Lower leg skin (tissue), 4 donors: ENCODE data around the gene GTPBP3. TPM values are rescaled to one million over a fixed set of nuclear protein-coding genes. Genes with fewer than 3 reads are reported as not detected.
A peak's percentile ranks its signal among the peaks of the same experiment; 100 is the strongest.

Experiments
- DNase-seq, 2 donors: peaks; one replicate each; pipeline ENCODE4 v3.0.0-alpha.2; 2019; ENCODE audit warnings: low spot score in 2 of 2
- H3K4me3 ChIP-seq: fragments of 200-600 bp; sonication (generic); 2 replicates; pipeline ENCODE4 v1.5.1; 2017; ENCODE audit warnings: mild to moderate bottlenecking, low read depth; ENCODE audit not compliant: poor library complexity, severe bottlenecking
- POLR2A ChIP-seq, 2 donors: fragments of 450-650 bp; IDR thresholded peaks; one replicate each; pipeline ENCODE4 v1.6.1; 2016 to 2017; ENCODE audit warnings: antibody characterized with exemption in 2 of 2, mild to moderate bottlenecking in 1 of 2, moderate library complexity in 1 of 2
- WGBS, 2 donors: methylation state at CpG; one replicate each; pipeline ENCODE4 v1.1.5; 2018; 5-methylcytosine and 5-hydroxymethylcytosine counted together
- intact Hi-C: fragments of 100-400 bp; cut with DNase I; formaldehyde crosslinking; loops from one replicate; pipeline ENCODE4 v1.15.0; 2023; ENCODE audit warnings: low total_unique reads
- total RNA-seq, 4 donors: library from RNA; depleted of rRNA; stranded (reverse); fragments of >200 nt; gene quantifications; one replicate each; pipeline ENCODE4 v1.1.0, GENCODE V29; 2016
- TF ChIP-seq, protein P1 (sequence below), 3 donors: fragments of 450-650 bp; IDR thresholded peaks; one replicate each; pipeline ENCODE4 v1.5.1; 2016; ENCODE audit warnings: antibody characterized with exemption in 3 of 3, mild to moderate bottlenecking in 3 of 3, moderate library complexity in 2 of 3

The GTPBP3 gene
- total RNA-seq, 4 donors from 2014 or later = 30.6 to 36.8 (median 35.0) TPM

DNA sequence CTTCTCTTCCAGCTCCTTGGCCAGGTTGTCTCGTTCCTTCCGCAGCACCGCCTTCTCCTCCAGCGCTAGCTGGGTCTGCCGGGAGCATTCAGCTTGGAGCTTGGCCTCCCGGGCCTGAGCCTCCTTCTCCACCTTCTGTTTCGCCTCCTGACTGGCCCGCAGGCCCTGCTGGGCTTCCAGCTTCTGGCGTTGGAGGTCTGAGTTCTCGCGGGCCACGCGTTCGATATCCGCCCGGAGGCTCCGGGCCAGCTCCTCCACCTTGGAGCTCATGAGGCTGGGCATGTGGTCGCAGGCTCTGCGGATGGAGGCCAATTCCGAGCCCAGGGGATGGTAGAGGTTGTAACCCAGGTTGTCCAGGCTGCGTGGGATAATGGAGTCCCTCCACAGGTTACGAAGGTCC, 28.0 kb downstream of the GTPBP3 start:
- intact Hi-C loops = no loop called here
- WGBS, 2 donors = 94 to 96% methylated on average over 19 to 22 of the region's 22 CpGs
- H3K4me3 ChIP-seq = no peak overlapping the region

DNA sequence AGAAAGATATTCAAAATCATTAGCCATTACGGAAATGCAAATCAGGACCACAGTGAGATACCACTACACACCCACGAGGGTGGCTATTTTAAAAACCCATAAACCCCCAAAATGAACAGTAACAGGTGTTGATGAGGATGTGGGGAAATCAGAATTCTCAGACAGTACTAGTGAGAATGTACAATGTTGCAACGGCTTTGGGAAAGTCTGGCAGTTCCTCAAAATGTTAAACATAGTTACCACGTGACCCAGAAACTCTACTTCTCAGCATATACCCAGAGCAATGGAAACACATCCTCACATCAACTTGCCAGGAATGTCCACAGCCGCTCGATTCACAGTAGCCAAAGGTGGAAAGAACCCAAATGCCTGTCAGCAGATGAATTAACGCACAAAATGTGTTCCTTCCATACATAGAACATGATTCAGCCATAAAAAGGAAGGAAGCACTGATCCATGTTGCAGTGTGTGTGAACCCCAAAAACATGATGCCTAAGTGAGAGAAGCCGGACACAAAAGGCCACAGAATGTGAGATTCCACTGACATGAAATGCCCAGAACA, 32.8 kb downstream of the GTPBP3 start:
- TF ChIP-seq POLR2A (IDR thresholded peaks at IDR 0.05) = no peak
- TF ChIP-seq, protein P1, sequence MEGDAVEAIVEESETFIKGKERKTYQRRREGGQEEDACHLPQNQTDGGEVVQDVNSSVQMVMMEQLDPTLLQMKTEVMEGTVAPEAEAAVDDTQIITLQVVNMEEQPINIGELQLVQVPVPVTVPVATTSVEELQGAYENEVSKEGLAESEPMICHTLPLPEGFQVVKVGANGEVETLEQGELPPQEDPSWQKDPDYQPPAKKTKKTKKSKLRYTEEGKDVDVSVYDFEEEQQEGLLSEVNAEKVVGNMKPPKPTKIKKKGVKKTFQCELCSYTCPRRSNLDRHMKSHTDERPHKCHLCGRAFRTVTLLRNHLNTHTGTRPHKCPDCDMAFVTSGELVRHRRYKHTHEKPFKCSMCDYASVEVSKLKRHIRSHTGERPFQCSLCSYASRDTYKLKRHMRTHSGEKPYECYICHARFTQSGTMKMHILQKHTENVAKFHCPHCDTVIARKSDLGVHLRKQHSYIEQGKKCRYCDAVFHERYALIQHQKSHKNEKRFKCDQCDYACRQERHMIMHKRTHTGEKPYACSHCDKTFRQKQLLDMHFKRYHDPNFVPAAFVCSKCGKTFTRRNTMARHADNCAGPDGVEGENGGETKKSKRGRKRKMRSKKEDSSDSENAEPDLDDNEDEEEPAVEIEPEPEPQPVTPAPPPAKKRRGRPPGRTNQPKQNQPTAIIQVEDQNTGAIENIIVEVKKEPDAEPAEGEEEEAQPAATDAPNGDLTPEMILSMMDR (IDR thresholded peaks at IDR 0.05) = no peak
- intact Hi-C loops = no loop called here
- 29 to 32% methylated on average over 8 of the region's 8 CpGs for WGBS, 2 donors
- no peak overlapping the region for H3K4me3 ChIP-seq
- DNase-seq = no peak

More for the DNA sequence above, 28.0 kb downstream of the GTPBP3 start:
- DNase-seq = no peak
- TF ChIP-seq POLR2A (IDR thresholded peaks at IDR 0.05) = no peak
- TF ChIP-seq, protein P1 (IDR thresholded peaks at IDR 0.05) = no peak

DNA sequence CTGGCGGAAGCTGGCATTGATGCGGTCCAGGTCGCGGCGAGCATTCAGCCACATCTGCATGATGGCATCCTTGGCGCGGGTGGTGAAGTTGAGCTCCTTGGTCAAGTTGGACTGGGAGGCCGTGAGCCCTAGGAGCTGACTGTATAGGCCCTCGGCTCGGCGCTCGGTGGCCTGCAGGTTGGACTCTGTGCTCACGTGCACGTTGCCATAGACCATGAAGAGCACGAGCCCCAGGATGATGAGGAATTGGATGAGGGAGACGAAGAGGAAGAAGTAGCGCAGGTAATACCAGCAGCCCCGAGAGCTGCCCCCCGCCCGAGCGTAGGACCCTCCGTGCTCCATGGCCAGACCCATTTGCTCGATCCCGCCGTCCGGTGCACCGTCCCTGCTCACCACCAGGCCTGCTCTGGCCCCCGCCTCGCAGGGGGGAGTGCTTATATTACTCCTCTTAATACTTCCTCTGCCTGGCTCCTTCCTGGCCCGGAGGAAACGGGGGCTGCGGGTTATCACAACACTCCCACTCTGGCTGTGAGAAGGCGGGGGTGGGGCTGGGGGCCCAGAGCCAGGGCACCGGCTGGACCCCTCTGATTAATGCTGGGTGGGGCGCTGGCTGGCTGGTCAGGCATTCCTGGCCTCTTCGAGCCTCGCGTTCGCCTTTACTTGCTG, 39.7 kb downstream of the GTPBP3 start, which contains the start of gene PLVAP:
Gene PLVAP (minus strand): TSS at position 408 of the 666 bp plus-strand sequence. CDS start 54 bp downstream, at position 354.
- intact Hi-C loops = no loop called here
- H3K4me3 ChIP-seq = peak within 1 kb of the TSS; percentile 7
- no peak for DNase-seq
- no peak for TF ChIP-seq POLR2A (IDR thresholded peaks at IDR 0.05)
- TF ChIP-seq, protein P1 (IDR thresholded peaks at IDR 0.05) = no peak
- 59 to 67% methylated on average over 38 to 39 of the region's 39 CpGs for WGBS, 2 donors

DNA sequence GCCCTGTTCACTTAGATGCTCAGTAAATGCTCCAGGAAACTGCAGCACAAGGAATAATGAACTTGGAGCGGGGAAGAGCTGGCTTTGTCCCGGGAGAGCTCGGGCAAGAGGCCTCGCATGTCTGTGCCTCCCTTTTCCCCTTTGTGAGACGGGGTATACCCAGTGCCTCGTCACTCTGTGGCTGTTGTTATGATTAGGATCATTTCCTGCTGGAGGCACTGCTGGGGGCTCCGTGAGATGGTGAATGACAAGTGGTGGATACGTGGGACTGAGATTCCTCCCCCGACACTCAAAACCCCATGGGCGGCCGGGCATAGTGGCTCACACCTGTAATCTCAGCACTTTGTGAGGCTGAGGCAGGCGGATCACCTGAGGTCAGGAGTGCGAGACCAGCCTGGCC, 40.9 kb downstream of the GTPBP3 start:
- 59 to 68% methylated on average over 13 of the region's 13 CpGs for WGBS, 2 donors
- H3K4me3 ChIP-seq = no peak overlapping the region
- no peak for DNase-seq
- intact Hi-C loops = no loop called here
- no peak for TF ChIP-seq POLR2A (IDR thresholded peaks at IDR 0.05)
- TF ChIP-seq, protein P1 (IDR thresholded peaks at IDR 0.05) = no peak

DNA sequence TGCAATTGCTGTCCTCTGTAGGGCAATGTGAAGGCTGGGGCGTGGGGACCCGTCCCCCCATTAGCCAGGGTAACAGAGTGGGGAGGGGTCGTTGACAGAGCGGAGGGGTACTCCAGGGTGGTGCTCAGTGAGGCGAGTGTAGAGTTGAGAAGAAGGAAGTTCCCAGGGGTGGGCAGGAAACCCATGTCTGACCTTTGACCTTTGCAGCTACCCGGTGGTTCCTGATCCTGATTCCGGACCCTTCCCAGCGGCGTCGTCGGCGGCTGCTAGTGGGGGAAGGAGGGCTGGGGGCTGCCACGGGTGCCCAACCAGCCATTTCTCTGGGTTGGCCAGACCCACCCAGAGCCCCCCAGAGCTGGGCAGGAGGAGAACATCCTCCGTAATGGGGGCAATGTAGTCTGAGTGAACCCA, 41.9 kb downstream of the GTPBP3 start:
- no peak overlapping the region for H3K4me3 ChIP-seq
- TF ChIP-seq, protein P1 (IDR thresholded peaks at IDR 0.05) = no peak
- TF ChIP-seq POLR2A (IDR thresholded peaks at IDR 0.05) = no peak
- DNase-seq = no peak
- WGBS, 2 donors = 39 to 44% methylated on average over 14 of the region's 14 CpGs
- intact Hi-C loops = no loop called here
